ENCODE measurements around the gene ACTL10. TPM values are rescaled to one million over a fixed set of nuclear protein-coding genes. Genes with fewer than 3 reads are reported as not detected.

The ACTL10 gene
- total and polyA plus RNA-seq, 11 donors, result 0.13 to 1.1 (median 0.36) TPM

DNA sequence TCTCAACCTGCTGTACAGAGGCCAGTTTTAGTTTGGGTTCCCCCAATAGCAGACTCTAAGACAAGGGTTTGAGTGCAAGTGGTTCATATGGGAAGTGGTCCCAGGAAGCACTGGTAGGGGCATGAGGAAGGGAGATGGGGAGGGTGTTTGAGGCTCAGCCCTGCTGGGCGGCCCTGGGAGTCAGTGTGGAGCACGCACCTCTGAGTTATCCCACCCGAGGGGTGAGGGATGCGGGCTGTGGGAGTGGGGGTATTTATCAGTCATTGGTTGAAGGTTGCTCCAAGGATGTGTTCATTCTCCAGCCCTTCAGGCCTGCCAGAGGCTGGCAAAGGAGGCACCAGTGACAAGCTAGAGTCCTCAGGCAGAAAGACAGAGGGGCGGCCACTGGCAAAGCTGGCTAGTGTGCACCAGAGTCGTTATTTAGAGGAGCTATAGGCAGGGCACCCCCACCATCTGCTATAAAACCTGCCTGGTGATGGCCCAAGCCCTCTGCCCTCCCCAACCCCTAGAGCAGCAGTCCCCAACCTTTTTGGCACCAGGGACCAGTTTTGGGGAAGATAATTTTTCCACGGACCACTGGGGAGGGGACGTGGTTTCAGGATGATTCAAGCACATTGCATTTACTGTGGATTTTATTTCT, 36.9 kb downstream of the ACTL10 start:
- TF ChIP-seq CTCF (IDR thresholded peaks at IDR 0.05) (no peak), POLR2A (IDR thresholded peaks at IDR 0.05) (no peak)
- Histone ChIP-seq H3K27ac (no peak overlapping the region), H3K4me1 (peaks cover 0 to 9% (median 0%) of the 10 kb centered on the region in 12 donors), H3K4me3 (no peak overlapping the region), H3K27me3 (no peaks in the 10 kb centered on the region), H3K9me3 (no peaks in the 10 kb centered on the region), H3K36me3 (peaks cover 0 to 29% (median 21%) of the 10 kb centered on the region in 9 donors)
- intact Hi-C loops (cut with DNase I), result no loop called here
- peak in 2 of 4 donors; percentile 12 to 49 for ATAC-seq
- whole genome bisulfite sequencing, 4 donors, result 91 to 96% (median 95%) methylated on average over 8 of the region's 8 CpGs
- DNase-seq, result no peak

GRCh38 chr20:33704197-33704924, 37.6 kb downstream of the ACTL10 start:
- intact Hi-C loops (cut with DNase I), result no loop called here
- TF ChIP-seq CTCF (IDR thresholded peaks at IDR 0.05) (no peak), POLR2A (IDR thresholded peaks at IDR 0.05) (no peak)
- H3K27ac ChIP-seq, result no peak overlapping the region
- no peaks in the 10 kb centered on the region for H3K27me3 ChIP-seq
- H3K36me3 ChIP-seq, result peaks cover 0 to 29% (median 21%) of the 10 kb centered on the region in 9 donors
- H3K9me3 ChIP-seq, result no peaks in the 10 kb centered on the region
- peaks cover 0 to 9% (median 0%) of the 10 kb centered on the region in 12 donors for H3K4me1 ChIP-seq
- no peak for DNase-seq
- WGBS, 4 donors, result 93 to 98% (median 95%) methylated on average over 11 of the region's 11 CpGs
- H3K4me3 ChIP-seq, result no peak overlapping the region
- ATAC-seq, result no peak

- no peak overlapping the region for H3K27ac ChIP-seq
- H3K9me3 ChIP-seq, result no peaks in the 10 kb centered on the region
- WGBS, 4 donors, result 88 to 93% (median 90%) methylated on average over 11 of the region's 11 CpGs
- TF ChIP-seq POLR2A (IDR thresholded peaks at IDR 0.05) (no peak), CTCF (IDR thresholded peaks at IDR 0.05) (no peak)
- ATAC-seq (no peak), DNase-seq (no peak)
- intact Hi-C loops (cut with DNase I), result no loop called here
- peaks cover 0 to 5% (median 0%) of the 10 kb centered on the region in 12 donors for H3K4me1 ChIP-seq
- no peak overlapping the region for H3K4me3 ChIP-seq
- H3K36me3 ChIP-seq, result peaks cover 0 to 52% (median 41%) of the 10 kb centered on the region in 9 donors
- H3K27me3 ChIP-seq, result no peaks in the 10 kb centered on the region
These were observed 40.9 kb downstream of the ACTL10 start for GRCh38 chr20:33707668-33708067.

- WGBS, 4 donors, result 88 to 97% (median 94%) methylated on average over 2 of the region's 2 CpGs
- Histone ChIP-seq H3K27ac (no peak overlapping the region), H3K4me1 (no peaks in the 10 kb centered on the region), H3K9me3 (no peaks in the 10 kb centered on the region), H3K27me3 (no peaks in the 10 kb centered on the region), H3K4me3 (no peak overlapping the region), H3K36me3 (peaks cover 0 to 69% (median 57%) of the 10 kb centered on the region in 9 donors)
- no peak for ATAC-seq
- intact Hi-C loops (cut with DNase I), result no loop called here
- TF ChIP-seq CTCF (IDR thresholded peaks at IDR 0.05) (no peak), POLR2A (IDR thresholded peaks at IDR 0.05) (no peak)
- no peak for DNase-seq
These were observed 42.7 kb downstream of the ACTL10 start for GRCh38 chr20:33709398-33709797.
